GM10248 (cell line): ENCODE data around the gene DIP2C.
"Not testable (repeated sequence)": the region's sequence is repeated elsewhere in the genome, so short reads cannot be mapped to it uniquely, and the experiment has no call there.

Experiments used
- CTCF ChIA-PET: fragments of 300-600 bp; sonication (Branson Sonifier 250); formaldehyde crosslinking; extraction: SDS; loops from one replicate; lab custom pipeline; 2021; ENCODE audit warnings: antibody characterized with exemption; lab: Yijun Ruan, JAX
- POLR2A ChIA-PET: fragments of 350-650 bp; sonication (Branson Sonifier 250); formaldehyde crosslinking; extraction: SDS; loops from one replicate; lab custom pipeline; 2020; ENCODE audit warnings: antibody characterized with exemption; lab: Yijun Ruan, JAX
- DNase-seq: peaks from one replicate; pipeline ENCODE4 v3.0.0; 2012; ENCODE audit errors: extremely low spot score
- CTCF ChIP-seq: IDR thresholded peaks from 2 replicates; pipeline ENCODE4 v1.5.1; 2012; ENCODE audit warnings: mild to moderate bottlenecking, low read depth; ENCODE audit errors: extremely low read depth, missing control alignments, control extremely low read depth

The DIP2C gene

GRCh38 chr10:634256-634655 lies 55.2 kb downstream of the DIP2C start:
- CTCF ChIA-PET, result interaction anchor here (1.0 to 1.5 kb wide), 2 partner anchors 10 to 12 kb away, joined by 3 read pairs; no protein-coding TSS in a partner anchor
- no peak for TF ChIP-seq CTCF
- no peak for DNase-seq
- POLR2A ChIA-PET, result no interaction called here

- ChIA-PET POLR2A (no interaction called here), CTCF (interaction anchor here (1.0 to 1.5 kb wide), 2 partner anchors 9 to 11 kb away, joined by 3 read pairs; no protein-coding TSS in a partner anchor)
- DNase-seq, result no peak
- no peak for TF ChIP-seq CTCF
Observed at GRCh38 chr10:633279-634245, 55.9 kb downstream of the DIP2C start.

- CTCF ChIA-PET, result interaction anchor here (1.5 kb wide), 1 partner anchor 8 kb away, joined by 3 read pairs; no protein-coding TSS in a partner anchor
- DNase-seq, POLR2A ChIA-PET: not testable (repeated sequence)
Observed at GRCh38 chr10:632807-633177, 56.7 kb downstream of the DIP2C start.

GRCh38 chr10:632155-632806 lies 57.2 kb downstream of the DIP2C start:
- CTCF ChIA-PET, DNase-seq, POLR2A ChIA-PET: not testable (repeated sequence)

- CTCF ChIA-PET, result no interaction called here
- no peak for TF ChIP-seq CTCF
- POLR2A ChIA-PET, result no interaction called here
- DNase-seq, result no peak
Observed at GRCh38 chr10:631266-631665, 58.2 kb downstream of the DIP2C start.

GRCh38 chr10:630581-631073 lies 58.8 kb downstream of the DIP2C start:
- CTCF ChIA-PET, result no interaction called here
- POLR2A ChIA-PET, result no interaction called here
- TF ChIP-seq CTCF, result no peak
- DNase-seq, result no peak

- ChIA-PET POLR2A (no interaction called here), CTCF (no interaction called here)
- DNase-seq, result no peak
- TF ChIP-seq CTCF, result no peak
Observed at GRCh38 chr10:629186-629998, 60.1 kb downstream of the DIP2C start.
